HAP-1 (cell line): ENCODE measurements around the gene DSG1.
"Not testable (repeated sequence)": the region's sequence is repeated elsewhere in the genome, so short reads cannot be mapped to it uniquely, and the experiment has no call there.

Source experiments
- DNase-seq, 2 experiments: peaks; one replicate each; pipeline ENCODE4 v3.0.0-alpha.2; 2016 to 2020; ENCODE audit warnings: low spot score in 2 of 2
- H3K27me3 ChIP-seq: fragments of 250-450 bp; sonication (Bioruptor Pico); 2 replicates; pipeline ENCODE4 v1.5.1; 2020; ENCODE audit warnings: low read depth, mild to moderate bottlenecking, moderate library complexity
- H3K36me3 ChIP-seq: fragments of 250-450 bp; sonication (Bioruptor Pico); replicated peaks from 2 replicates; pipeline ENCODE4 v1.5.1; 2020; ENCODE audit warnings: mild to moderate bottlenecking
- H3K4me1 ChIP-seq: fragments of 250-450 bp; sonication (Bioruptor Pico); 2 replicates; pipeline ENCODE4 v1.5.1; 2020; ENCODE audit warnings: mild to moderate bottlenecking
- H3K4me3 ChIP-seq: fragments of 250-450 bp; sonication (Bioruptor Pico); 2 replicates; pipeline ENCODE4 v1.5.1; 2020; ENCODE audit warnings: mild to moderate bottlenecking, moderate library complexity
- H3K9me3 ChIP-seq: fragments of 250-450 bp; sonication (Bioruptor Pico); 2 replicates; pipeline ENCODE4 v1.5.1; 2020; ENCODE audit warnings: mild to moderate bottlenecking, moderate library complexity
- in situ Hi-C: fragments of 300-500 bp; cut with MboI; formaldehyde crosslinking; loops from 3 replicates; pipeline ENCODE4 v1.14.3; 2020; ENCODE audit warnings: low sequenced_read_pairs, inconsistent platforms, mixed read lengths

Gene DSG1

DNA sequence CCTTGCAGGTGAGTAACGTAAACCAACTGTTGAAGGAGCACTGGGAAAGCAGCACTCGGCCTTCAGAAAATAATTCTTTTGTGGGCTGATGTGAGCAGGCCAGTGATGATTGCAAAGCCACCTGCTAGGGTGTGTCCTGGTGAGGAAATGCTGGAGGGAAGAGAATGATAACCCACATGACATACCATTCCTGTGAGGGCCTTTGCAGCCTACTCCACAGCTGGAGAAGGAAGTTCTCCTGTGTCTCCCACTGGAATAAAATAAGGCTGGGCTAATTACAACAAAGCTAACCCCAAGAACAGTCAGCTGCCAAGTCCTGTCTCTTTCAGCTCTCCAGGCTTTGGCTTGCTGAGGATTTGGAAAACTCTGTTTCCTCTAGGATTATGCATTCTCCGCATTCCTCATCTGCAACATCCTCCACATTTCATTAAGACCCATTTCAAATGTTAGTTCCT is 16.7 kb upstream of the DSG1 start:
- Histone ChIP-seq H3K9me3 (no peaks in the 10 kb centered on the region), H3K27me3 (no peaks in the 10 kb centered on the region), H3K4me3 (no peak overlapping the region), H3K36me3 (no peaks in the 10 kb centered on the region), H3K4me1 (peaks cover 7% of the 10 kb centered on the region)
- DNase-seq: peak; percentile 32 to 47
- in situ Hi-C loops: no loop called here

DNA sequence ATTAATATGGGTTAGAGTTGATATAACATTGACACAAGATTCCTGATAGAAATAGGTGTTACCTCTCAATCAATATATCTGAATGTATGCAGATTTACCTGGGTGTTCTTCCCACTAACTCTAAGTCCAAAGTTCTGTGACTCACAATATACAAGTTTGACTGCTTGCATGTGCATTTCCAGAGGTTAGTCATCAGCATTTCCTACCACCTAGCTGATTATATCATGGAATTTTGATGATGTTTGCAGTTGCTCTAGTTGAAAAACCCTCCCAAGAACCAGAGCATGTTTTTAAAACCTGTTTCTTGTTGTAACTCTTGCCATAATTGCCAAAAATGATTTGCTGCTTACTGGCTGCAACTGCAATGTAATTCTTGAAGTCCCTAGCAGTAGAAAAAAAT is 15.0 kb upstream of the DSG1 start:
- DNase-seq: no peak
- in situ Hi-C loops: no loop called here
- Histone ChIP-seq H3K4me3 (no peak overlapping the region), H3K27me3 (no peaks in the 10 kb centered on the region), H3K4me1 (peaks cover 7% of the 10 kb centered on the region), H3K9me3 (no peaks in the 10 kb centered on the region), H3K36me3 (no peaks in the 10 kb centered on the region)

DNA sequence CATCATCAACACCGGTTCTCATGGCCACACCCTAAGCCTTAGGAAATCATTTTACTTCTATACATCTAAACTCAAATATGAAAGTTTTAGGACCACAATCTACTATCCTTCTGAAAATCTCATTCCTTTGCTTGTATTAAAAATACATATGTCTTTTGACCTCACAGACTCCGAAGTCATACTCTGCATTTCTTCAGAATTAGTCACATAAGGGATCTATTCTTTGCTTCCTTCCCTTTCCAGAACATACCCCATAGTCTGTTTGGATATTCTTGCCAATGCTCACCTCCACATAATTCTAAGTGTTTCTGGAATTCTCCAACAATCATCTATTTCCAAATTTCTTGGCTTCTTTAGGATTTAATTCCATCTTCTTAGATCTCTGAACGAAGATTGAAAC is 14.2 kb upstream of the DSG1 start:
- Histone ChIP-seq H3K4me1 (peaks cover 7% of the 10 kb centered on the region), H3K4me3 (no peak overlapping the region), H3K36me3 (no peaks in the 10 kb centered on the region), H3K9me3 (no peaks in the 10 kb centered on the region), H3K27me3 (no peaks in the 10 kb centered on the region)
- no peak for DNase-seq
- in situ Hi-C loops: no loop called here

DNA sequence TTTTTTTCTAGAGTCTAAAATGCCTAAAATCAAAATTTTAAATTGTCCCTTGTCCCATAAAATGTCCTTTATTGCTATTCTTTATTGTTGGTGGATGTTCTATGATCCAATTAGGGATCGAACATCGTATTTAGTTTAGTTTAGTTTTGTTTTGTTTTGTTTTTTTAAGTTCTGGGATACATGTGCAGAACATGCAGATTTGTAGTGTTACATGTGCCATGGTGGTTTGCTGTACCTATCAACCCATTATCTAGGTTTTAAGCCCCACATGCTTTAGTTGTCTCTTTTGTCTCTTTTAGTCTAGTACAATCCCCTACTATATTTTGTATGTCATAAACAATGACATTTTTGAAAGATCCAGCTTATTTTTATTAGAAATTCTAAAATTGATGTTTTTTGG is 8.8 kb upstream of the DSG1 start:
- in situ Hi-C loops: no loop called here
- no peaks in the 10 kb centered on the region for H3K9me3 ChIP-seq
- H3K4me3 ChIP-seq: no peak overlapping the region

DNA sequence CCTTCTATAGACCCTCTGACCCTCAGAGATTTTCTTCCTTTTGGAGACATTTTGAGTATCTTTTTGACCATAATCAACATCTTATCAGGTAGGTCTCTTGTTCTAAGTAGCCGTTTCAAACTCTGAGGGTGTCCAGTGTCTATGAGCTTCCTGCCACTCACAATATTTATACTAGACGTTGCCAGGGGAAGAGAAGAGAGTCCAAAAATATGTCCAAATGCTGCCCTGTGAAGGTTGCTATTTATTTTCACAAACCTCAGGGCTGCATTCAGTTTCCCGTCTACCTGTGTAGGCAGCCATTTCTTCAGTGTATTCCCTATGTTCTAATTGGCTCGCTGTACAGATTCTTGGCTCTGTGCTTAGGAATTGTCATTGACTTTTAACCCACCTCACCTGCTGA is 986 bp upstream of the DSG1 start:
- Histone ChIP-seq H3K4me1 (no peaks in the 10 kb centered on the region; the same call in 1 of the 2 replicates), H3K9me3 (no peaks in the 10 kb centered on the region), H3K36me3 (no peaks in the 10 kb centered on the region), H3K4me3 (no peak overlapping the region), H3K27me3 (no peaks in the 10 kb centered on the region)
- no peak for DNase-seq
- in situ Hi-C loops: no loop called here

More for the DNA sequence above, 8.8 kb upstream of the DSG1 start:
- DNase-seq: no peak
- Histone ChIP-seq H3K4me1 (no peaks in the 10 kb centered on the region; the same call in 1 of the 2 replicates), H3K27me3 (no peaks in the 10 kb centered on the region), H3K36me3 (no peaks in the 10 kb centered on the region)

DNA sequence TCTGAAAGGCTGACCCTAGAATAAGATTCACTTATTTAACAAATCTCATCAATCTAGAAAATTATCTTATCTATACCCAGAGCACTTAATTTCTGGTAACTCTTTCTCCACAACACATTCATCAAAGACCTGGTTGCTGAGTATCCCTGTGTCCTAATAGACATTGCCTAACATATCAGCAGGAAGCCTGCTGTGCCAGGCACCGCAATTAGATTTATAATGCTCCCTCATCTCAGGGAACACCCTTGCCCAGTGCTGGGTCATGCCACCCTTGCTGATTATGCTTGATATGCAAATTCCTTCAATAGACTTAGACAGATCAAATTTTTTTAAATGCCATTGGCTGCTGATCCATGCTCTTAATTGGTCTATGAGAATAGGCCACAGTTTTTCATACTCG is 3.8 kb downstream of the DSG1 start:
- Histone ChIP-seq H3K27me3 (no peaks in the 10 kb centered on the region), H3K4me3 (no peak overlapping the region), H3K36me3 (no peaks in the 10 kb centered on the region), H3K9me3 (no peaks in the 10 kb centered on the region), H3K4me1 (no peaks in the 10 kb centered on the region)
- DNase-seq: no peak
- in situ Hi-C loops: no loop called here

DNA sequence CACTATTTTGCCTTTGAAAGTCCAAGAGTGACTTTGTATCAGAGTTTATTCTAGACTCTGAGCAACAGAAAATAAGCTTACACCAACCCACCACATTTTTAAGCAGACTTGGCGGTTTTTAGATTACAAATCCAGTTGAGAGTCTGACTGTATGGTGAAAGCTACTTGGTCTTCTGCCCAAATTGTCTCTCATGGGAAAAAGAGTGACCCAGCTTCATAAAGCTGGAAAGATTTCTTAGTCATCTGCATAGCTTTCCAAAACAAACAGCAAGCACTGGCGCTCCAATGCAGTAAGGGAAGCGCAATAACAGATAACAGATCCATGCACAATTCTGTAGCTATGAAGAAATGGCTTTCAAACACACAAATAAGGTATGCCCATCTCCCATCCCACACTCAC is 7.1 kb downstream of the DSG1 start:
- Histone ChIP-seq H3K36me3 (no peaks in the 10 kb centered on the region), H3K27me3 (no peaks in the 10 kb centered on the region), H3K9me3 (no peaks in the 10 kb centered on the region), H3K4me3 (no peak overlapping the region), H3K4me1 (no peaks in the 10 kb centered on the region)
- DNase-seq: no peak
- in situ Hi-C loops: no loop called here

DNA sequence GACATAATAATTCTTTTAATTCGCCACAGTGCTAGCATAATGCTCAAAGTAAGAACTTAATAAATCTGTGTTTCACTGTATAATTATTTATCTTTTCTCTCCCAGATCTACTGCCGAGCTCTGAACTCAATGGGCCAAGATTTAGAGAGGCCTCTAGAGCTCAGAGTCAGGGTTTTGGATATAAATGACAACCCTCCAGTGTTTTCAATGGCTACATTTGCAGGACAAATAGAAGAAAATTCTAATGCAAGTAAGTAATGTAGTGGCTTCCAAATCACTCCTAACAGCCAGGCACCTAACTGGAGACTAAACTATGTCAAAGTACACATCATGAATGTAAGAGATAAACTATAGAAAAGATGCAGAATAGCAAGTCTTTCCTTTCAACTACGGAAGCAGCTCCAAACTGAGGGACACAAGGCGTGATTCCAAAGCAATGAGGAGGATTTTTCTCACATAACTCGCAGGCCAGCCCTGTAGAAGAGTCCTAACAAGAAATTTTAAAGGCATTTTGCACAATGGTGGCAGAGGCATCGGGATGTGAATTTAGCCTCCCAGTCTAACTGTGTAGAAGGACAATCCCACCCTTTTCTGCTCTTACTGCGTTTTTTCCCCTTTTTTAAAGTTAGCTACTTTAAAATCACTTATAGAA is 12.0 kb downstream of the DSG1 start:
- Histone ChIP-seq H3K36me3 (no peaks in the 10 kb centered on the region), H3K4me1 (no peaks in the 10 kb centered on the region), H3K4me3 (no peak overlapping the region), H3K27me3 (no peaks in the 10 kb centered on the region), H3K9me3 (no peaks in the 10 kb centered on the region)
- peak; percentile 4 to 10 for DNase-seq
- in situ Hi-C loops: no loop called here

DNA sequence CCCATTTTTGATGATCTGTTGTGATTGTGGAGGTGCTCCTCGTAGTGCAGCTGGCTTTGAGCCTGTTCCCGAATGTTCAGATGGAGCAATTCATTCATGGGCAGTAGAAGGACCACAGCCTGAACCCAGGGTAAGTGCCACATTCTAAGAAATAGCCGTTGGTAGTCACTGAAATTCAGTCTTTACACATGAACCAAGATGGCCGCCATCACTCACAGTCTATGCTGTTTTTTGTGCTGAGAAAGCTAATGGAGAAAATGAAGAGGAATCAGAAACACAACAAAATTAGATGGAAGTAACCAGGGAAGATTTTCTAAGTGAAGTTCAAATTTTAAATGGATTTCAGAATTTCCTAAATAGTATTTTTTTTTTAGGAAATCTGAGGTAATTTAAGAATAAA is 25.5 kb downstream of the DSG1 start:
- Histone ChIP-seq H3K4me3 (no peak overlapping the region), H3K9me3 (no peaks in the 10 kb centered on the region), H3K36me3 (no peaks in the 10 kb centered on the region), H3K4me1 (no peaks in the 10 kb centered on the region), H3K27me3 (no peaks in the 10 kb centered on the region)
- no peak for DNase-seq
- in situ Hi-C loops: no loop called here

DNA sequence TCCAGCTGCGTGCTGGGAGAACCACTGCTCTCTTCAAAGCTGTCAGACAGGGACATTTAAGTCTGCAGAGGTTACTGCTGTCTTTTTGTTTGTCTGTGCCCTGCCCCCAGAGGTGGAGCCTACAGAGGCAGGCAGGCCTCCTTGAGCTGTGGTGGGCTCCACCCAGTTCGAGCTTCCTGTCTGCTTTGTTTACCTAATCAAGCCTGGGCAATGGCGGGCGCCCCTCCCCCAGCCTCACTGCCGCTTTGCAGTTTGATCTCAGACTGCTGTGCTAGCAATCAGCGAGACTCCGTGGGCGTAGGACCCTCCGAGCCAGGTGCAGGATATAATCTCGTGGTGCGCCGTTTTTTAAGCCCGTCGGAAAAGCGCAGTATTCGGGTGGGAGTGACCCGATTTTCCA is 35.4 kb downstream of the DSG1 start:
- in situ Hi-C loops, DNase-seq: not testable (repeated sequence)

DNA sequence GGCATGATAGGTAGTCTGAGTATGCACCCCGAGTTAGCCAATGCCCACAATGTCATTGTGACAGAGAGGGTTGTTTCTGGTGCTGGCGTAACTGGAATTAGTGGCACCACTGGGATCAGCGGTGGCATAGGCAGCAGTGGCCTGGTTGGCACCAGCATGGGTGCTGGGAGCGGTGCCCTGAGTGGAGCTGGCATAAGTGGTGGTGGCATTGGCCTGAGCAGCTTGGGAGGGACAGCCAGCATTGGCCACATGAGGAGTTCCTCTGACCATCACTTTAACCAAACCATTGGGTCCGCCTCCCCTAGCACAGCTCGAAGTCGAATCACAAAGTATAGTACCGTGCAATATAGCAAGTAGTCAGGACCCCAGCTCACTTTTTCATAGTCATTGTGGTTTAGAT is 37.0 kb downstream of the DSG1 start:
- Histone ChIP-seq H3K4me1 (no peaks in the 10 kb centered on the region), H3K4me3 (no peak overlapping the region), H3K9me3 (no peaks in the 10 kb centered on the region), H3K36me3 (no peaks in the 10 kb centered on the region), H3K27me3 (no peaks in the 10 kb centered on the region)
- in situ Hi-C loops: no loop called here
- no peak for DNase-seq

More for the DNA sequence above, 35.4 kb downstream of the DSG1 start:
- H3K9me3 ChIP-seq, H3K27me3 ChIP-seq, H3K4me3 ChIP-seq, H3K36me3 ChIP-seq, H3K4me1 ChIP-seq: not testable (repeated sequence)

DNA sequence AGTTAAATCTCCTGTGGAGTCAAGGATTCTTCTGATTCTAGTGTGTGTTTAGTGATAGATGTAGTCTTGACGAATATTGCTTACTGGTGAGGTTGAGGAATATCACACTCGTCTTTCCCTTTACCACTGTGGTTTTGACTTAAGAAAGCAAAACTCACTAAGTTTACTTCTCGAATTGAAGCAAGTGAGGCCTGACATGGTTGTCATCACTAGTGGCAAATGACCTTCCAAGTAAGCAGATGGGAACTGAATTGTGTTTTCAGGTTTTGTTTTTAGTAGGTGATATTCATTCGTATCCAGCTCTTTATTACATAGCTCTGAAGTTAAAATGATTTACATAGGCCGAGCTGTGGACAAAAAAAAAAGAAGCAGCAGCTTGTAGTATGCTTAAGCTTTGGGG is 38.1 kb downstream of the DSG1 start:
- H3K9me3 ChIP-seq: no peaks in the 10 kb centered on the region
- no peak for DNase-seq
- in situ Hi-C loops: no loop called here
- no peak overlapping the region for H3K4me3 ChIP-seq
- H3K27me3 ChIP-seq: no peaks in the 10 kb centered on the region
- no peaks in the 10 kb centered on the region for H3K36me3 ChIP-seq
- H3K4me1 ChIP-seq: no peaks in the 10 kb centered on the region

DNA sequence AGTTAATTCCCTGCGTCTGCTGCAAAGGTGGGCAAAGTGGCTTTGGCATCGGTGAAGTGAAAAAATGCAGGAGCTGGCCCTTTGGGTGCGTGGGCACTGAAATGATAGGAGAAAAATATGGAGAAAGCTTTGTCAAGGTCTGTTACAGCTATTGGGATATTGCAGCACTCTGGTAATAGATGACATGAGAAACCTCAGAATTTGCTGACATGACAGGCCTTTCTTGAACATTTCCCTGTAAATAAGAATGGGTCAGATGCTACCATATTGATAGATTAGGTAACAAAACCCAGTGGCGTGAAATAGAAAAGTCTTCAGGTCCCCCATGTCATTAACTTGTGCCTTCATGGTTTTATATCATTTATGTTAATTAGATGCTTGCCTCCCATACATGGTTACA is 46.2 kb downstream of the DSG1 start:
- no peaks in the 10 kb centered on the region for H3K27me3 ChIP-seq
- no peak overlapping the region for H3K4me3 ChIP-seq
- DNase-seq: no peak
- H3K9me3 ChIP-seq: no peaks in the 10 kb centered on the region; the same call in 1 of the 2 replicates
- no peaks in the 10 kb centered on the region for H3K4me1 ChIP-seq
- in situ Hi-C loops: no loop called here
- no peaks in the 10 kb centered on the region for H3K36me3 ChIP-seq

DNA sequence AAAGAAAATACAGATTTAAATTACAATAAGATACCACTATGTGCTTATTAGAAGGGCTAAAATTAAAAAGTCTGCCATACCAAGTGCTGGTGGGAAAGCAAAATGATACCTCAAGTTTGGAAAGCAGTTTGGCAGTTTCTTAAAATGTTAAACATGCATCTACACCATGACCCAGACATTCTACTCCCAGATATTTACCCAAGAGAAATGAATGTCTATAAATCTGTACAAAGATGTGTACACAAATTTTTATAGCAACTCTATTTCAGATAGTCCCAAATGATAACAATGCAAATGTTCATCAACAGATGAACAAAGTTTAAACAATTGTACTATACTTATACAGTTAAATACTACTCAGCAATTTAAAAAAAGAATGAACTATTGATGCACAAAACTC is 51.5 kb downstream of the DSG1 start:
- DNase-seq: no peak
- in situ Hi-C loops: no loop called here
- Histone ChIP-seq H3K4me3 (no peak overlapping the region), H3K4me1 (no peaks in the 10 kb centered on the region), H3K27me3 (no peaks in the 10 kb centered on the region), H3K9me3 (no peaks in the 10 kb centered on the region), H3K36me3 (no peaks in the 10 kb centered on the region)

DNA sequence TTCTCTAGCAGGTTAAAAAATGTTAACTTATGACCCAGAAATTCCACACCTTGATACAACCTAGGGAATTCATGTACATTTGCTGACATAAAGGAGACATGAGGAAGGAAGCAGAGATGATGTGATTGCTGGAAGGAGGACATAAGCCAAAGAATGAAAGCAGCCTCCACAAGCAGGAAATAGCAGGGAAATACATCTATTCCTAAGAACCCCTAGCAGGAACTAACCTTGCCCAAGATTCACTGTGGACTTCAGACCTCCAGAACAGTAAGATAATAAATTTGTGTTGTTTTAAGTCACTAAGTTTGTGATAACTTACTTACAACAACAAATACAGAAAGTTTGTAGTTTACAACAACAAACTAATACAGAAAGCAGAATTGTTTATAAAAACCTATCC is 54.0 kb downstream of the DSG1 start:
- DNase-seq: no peak
- no peaks in the 10 kb centered on the region for H3K36me3 ChIP-seq
- H3K9me3 ChIP-seq: no peaks in the 10 kb centered on the region
- H3K4me3 ChIP-seq: no peak overlapping the region
- in situ Hi-C loops: no loop called here
- no peaks in the 10 kb centered on the region for H3K27me3 ChIP-seq
- H3K4me1 ChIP-seq: no peaks in the 10 kb centered on the region
